OCI-LY1 (cell line): ENCODE data around the gene FBXW11.

Experiments used
- H2AFZ ChIP-seq: fragments of 200-600 bp; sonication (generic), shearing (Covaris generic); 2 replicates; pipeline ENCODE4 v1.6.0; 2014; ENCODE audit warnings: antibody characterized with exemption, mild to moderate bottlenecking, low read length
- H3F3A ChIP-seq: fragments of 200-600 bp; sonication (generic), shearing (Covaris generic); 2 replicates; pipeline ENCODE4 v1.6.0; 2014; ENCODE audit warnings: mild to moderate bottlenecking, antibody characterized with exemption, low read length, moderate library complexity; ENCODE audit not compliant: insufficient read depth
- H3K27ac ChIP-seq: fragments of 200-600 bp; sonication (generic); 2 replicates; pipeline ENCODE4 v1.5.1; 2014; ENCODE audit warnings: low read length, mixed run types, mild to moderate bottlenecking, low read depth; ENCODE audit not compliant: poor library complexity, severe bottlenecking
- H3K27me3 ChIP-seq: fragments of 200-600 bp; sonication (generic); 2 replicates; pipeline ENCODE4 v1.6.0; 2014; ENCODE audit warnings: antibody characterized with exemption, mild to moderate bottlenecking, low read length, moderate library complexity; ENCODE audit not compliant: insufficient read depth
- H3K36me3 ChIP-seq: fragments of 200-600 bp; sonication (generic); 2 replicates; pipeline ENCODE4 v1.6.1; 2014; ENCODE audit warnings: mild to moderate bottlenecking, antibody characterized with exemption, low read length, moderate library complexity, mixed read lengths; ENCODE audit not compliant: insufficient read depth
- H3K4me1 ChIP-seq: fragments of 200-600 bp; sonication (generic); 2 replicates; pipeline ENCODE4 v1.5.1; 2014; ENCODE audit warnings: mild to moderate bottlenecking, low read length, moderate library complexity; ENCODE audit not compliant: insufficient read depth, severe bottlenecking
- H3K4me2 ChIP-seq: fragments of 200-600 bp; sonication (generic), shearing (Covaris generic); 2 replicates; pipeline ENCODE4 v1.6.1; 2014; ENCODE audit warnings: low read length
- H3K4me3 ChIP-seq: fragments of 200-600 bp; sonication (generic); 2 replicates; pipeline ENCODE4 v1.5.1; 2014; ENCODE audit warnings: low read length, low read depth, mild to moderate bottlenecking, mixed read lengths; ENCODE audit not compliant: poor library complexity, severe bottlenecking
- H3K79me2 ChIP-seq: fragments of 200-600 bp; shearing (Covaris generic); 2 replicates; pipeline ENCODE4 v1.6.1; 2016; ENCODE audit warnings: mixed run types, low read length, mixed read lengths; ENCODE audit not compliant: insufficient read depth
- H3K9ac ChIP-seq: fragments of 200-600 bp; sonication (generic), shearing (Covaris generic); 2 replicates; pipeline ENCODE4 v1.6.1; 2014; ENCODE audit warnings: mild to moderate bottlenecking, low read length, mixed read lengths
- H3K9me2 ChIP-seq: fragments of 200-600 bp; sonication (generic), shearing (Covaris generic); 2 replicates; pipeline ENCODE4 v1.6.1; 2014; ENCODE audit warnings: low read depth, mild to moderate bottlenecking, low read length, mixed read lengths
- H3K9me3 ChIP-seq: fragments of 200-600 bp; shearing (Covaris generic); 2 replicates; pipeline ENCODE4 v1.6.1; 2014; ENCODE audit warnings: low read length, mixed read lengths
- H4K20me1 ChIP-seq: fragments of 200-600 bp; sonication (generic), shearing (Covaris generic); 2 replicates; pipeline ENCODE4 v1.6.0; 2016; ENCODE audit warnings: mild to moderate bottlenecking, low read length; ENCODE audit not compliant: insufficient read depth
- CTCF ChIP-seq: fragments of 200-600 bp; sonication (generic), shearing (Covaris generic); IDR thresholded peaks from 2 replicates; pipeline ENCODE4 v1.5.1; 2017; ENCODE audit warnings: mild to moderate bottlenecking, antibody characterized with exemption, low read length, moderate library complexity, mixed read lengths
- EZH2 ChIP-seq: fragments of 200-600 bp; sonication (generic), shearing (Covaris generic); IDR thresholded peaks from 2 replicates; pipeline ENCODE4 v1.8.0; 2017; ENCODE audit warnings: borderline replicate concordance, mixed run types, mild to moderate bottlenecking, antibody characterized with exemption, low read length, moderate library complexity, mixed read lengths

Gene FBXW11

GRCh38 chr5:171848911-171849520 lies 157.4 kb downstream of the FBXW11 start:
- Histone ChIP-seq H3K79me2 (no peaks in the 10 kb centered on the region), H3F3A (no peaks in the 10 kb centered on the region)

GRCh38 chr5:171848486-171848885 lies 158.0 kb downstream of the FBXW11 start:
- H3K27me3 ChIP-seq = no peaks in the 10 kb centered on the region
- no peak overlapping the region for H3K4me3 ChIP-seq
- no peaks in the 10 kb centered on the region for H3K9me2 ChIP-seq
- H3K27ac ChIP-seq = no peak overlapping the region
- H3K4me1 ChIP-seq = no peaks in the 10 kb centered on the region
- no peak overlapping the region for H3K9ac ChIP-seq
- H3K9me3 ChIP-seq = no peaks in the 10 kb centered on the region
- no peak overlapping the region for H3K4me2 ChIP-seq
- H4K20me1 ChIP-seq = no peaks in the 10 kb centered on the region
- no peaks in the 10 kb centered on the region for H3K79me2 ChIP-seq
- TF ChIP-seq EZH2 (no peak), CTCF (no peak)
- no peaks in the 10 kb centered on the region for H3K36me3 ChIP-seq
- no peaks in the 10 kb centered on the region for H3F3A ChIP-seq
- H2AFZ ChIP-seq = no peak overlapping the region

More at GRCh38 chr5:171848911-171849520, 157.4 kb downstream of the FBXW11 start:
- H3K4me1 ChIP-seq = no peaks in the 10 kb centered on the region
- TF ChIP-seq CTCF = no peak
- TF ChIP-seq EZH2 = no peak
- H2AFZ ChIP-seq = no peak overlapping the region
- no peak overlapping the region for H3K4me2 ChIP-seq
- H3K27ac ChIP-seq = no peak overlapping the region
- H3K36me3 ChIP-seq = no peaks in the 10 kb centered on the region
- H3K4me3 ChIP-seq = no peak overlapping the region
- no peak overlapping the region for H3K9ac ChIP-seq
- no peaks in the 10 kb centered on the region for H3K9me3 ChIP-seq
- no peaks in the 10 kb centered on the region for H4K20me1 ChIP-seq
- no peaks in the 10 kb centered on the region for H3K9me2 ChIP-seq
- H3K27me3 ChIP-seq = no peaks in the 10 kb centered on the region

GRCh38 chr5:171848006-171848405 lies 158.4 kb downstream of the FBXW11 start:
- Histone ChIP-seq H3K9me3 (no peaks in the 10 kb centered on the region), H3K27me3 (no peaks in the 10 kb centered on the region), H3K79me2 (no peaks in the 10 kb centered on the region), H3K4me1 (no peaks in the 10 kb centered on the region), H2AFZ (no peak overlapping the region), H3K27ac (no peak overlapping the region), H3K9ac (no peak overlapping the region), H3K9me2 (no peaks in the 10 kb centered on the region), H4K20me1 (no peaks in the 10 kb centered on the region), H3K4me2 (no peak overlapping the region), H3K4me3 (no peak overlapping the region), H3F3A (no peaks in the 10 kb centered on the region), H3K36me3 (no peaks in the 10 kb centered on the region)
- no peak for TF ChIP-seq CTCF
- TF ChIP-seq EZH2 = no peak
